ENCODE data around the gene FRMD5.

Gene FRMD5

GRCh38 chr15:43859546-43859945 is 335.5 kb downstream of the FRMD5 start:
- Histone ChIP-seq H3K4me3 (ENCODE audit: insufficient read depth, low read length, poor library complexity, severe bottlenecking) (no peak overlapping the region), H3K9me2 (replicated peaks; ENCODE audit: insufficient read depth, low read length) (no peaks in the 10 kb centered on the region), H3K36me3 (ENCODE audit: low read length) (peaks cover 64% of the 10 kb centered on the region), H3K27ac (ENCODE audit: low read depth, low read length) (no peak overlapping the region), H3K27me3 (ENCODE audit: low read length) (no peaks in the 10 kb centered on the region), H3K9ac (ENCODE audit: low read length) (no peak overlapping the region), H3K79me2 (ENCODE audit: insufficient read depth, low read length) (peaks cover 46% of the 10 kb centered on the region), H3F3A (ENCODE audit: insufficient read depth) (peaks cover 23% of the 10 kb centered on the region; the same call in 1 of the 2 replicates), H2AFZ (ENCODE audit: low read depth, low read length, severe bottlenecking) (no peak overlapping the region), H3K9me3 (ENCODE audit: insufficient read depth, low read length) (no peaks in the 10 kb centered on the region), H3K4me2 (ENCODE audit: low read depth, low read length, poor library complexity, severe bottlenecking) (no peak overlapping the region), H4K20me1 (ENCODE audit: low read depth, low read length) (peaks cover 16% of the 10 kb centered on the region)
- TF ChIP-seq EZH2phosphoT487 (conservative IDR thresholded peaks at IDR 0.05; ENCODE audit: low read length) (no peak), CTCF (IDR thresholded peaks at IDR 0.05; ENCODE audit: insufficient read depth, low read length, poor library complexity, severe bottlenecking) (no peak)

- H3K4me3 ChIP-seq (ENCODE audit: insufficient read depth, low read length, poor library complexity, severe bottlenecking), result no peak overlapping the region
- no peak overlapping the region for H2AFZ ChIP-seq (ENCODE audit: low read depth, low read length, severe bottlenecking)
- no peak for TF ChIP-seq EZH2phosphoT487 (conservative IDR thresholded peaks at IDR 0.05; ENCODE audit: low read length)
- no peak for TF ChIP-seq CTCF (IDR thresholded peaks at IDR 0.05; ENCODE audit: insufficient read depth, low read length, poor library complexity, severe bottlenecking)
- no peaks in the 10 kb centered on the region for H3K27me3 ChIP-seq (ENCODE audit: low read length)
- H3K79me2 ChIP-seq (ENCODE audit: insufficient read depth, low read length), result peaks cover 40% of the 10 kb centered on the region
- H3K9me3 ChIP-seq (ENCODE audit: insufficient read depth, low read length), result no peaks in the 10 kb centered on the region
- peaks cover 67% of the 10 kb centered on the region for H3K36me3 ChIP-seq (ENCODE audit: low read length)
- no peak overlapping the region for H3K4me2 ChIP-seq (ENCODE audit: low read depth, low read length, poor library complexity, severe bottlenecking)
- peaks cover 21% of the 10 kb centered on the region; the same call in 1 of the 2 replicates for H3F3A ChIP-seq (ENCODE audit: insufficient read depth)
- no peak overlapping the region for H3K9ac ChIP-seq (ENCODE audit: low read length)
- H3K27ac ChIP-seq (ENCODE audit: low read depth, low read length), result no peak overlapping the region
- H3K9me2 ChIP-seq (replicated peaks; ENCODE audit: insufficient read depth, low read length), result no peaks in the 10 kb centered on the region
- peaks cover 10% of the 10 kb centered on the region for H4K20me1 ChIP-seq (ENCODE audit: low read depth, low read length)
Observed at GRCh38 chr15:43854801-43855200, 340.3 kb downstream of the FRMD5 start.

- Histone ChIP-seq H3K9ac (ENCODE audit: low read length) (no peak overlapping the region), H3K9me3 (ENCODE audit: insufficient read depth, low read length) (no peaks in the 10 kb centered on the region), H3K27me3 (ENCODE audit: low read length) (no peaks in the 10 kb centered on the region), H3K9me2 (replicated peaks; ENCODE audit: insufficient read depth, low read length) (no peaks in the 10 kb centered on the region), H3K4me2 (ENCODE audit: low read depth, low read length, poor library complexity, severe bottlenecking) (no peak overlapping the region), H3K36me3 (ENCODE audit: low read length) (peaks cover 62% of the 10 kb centered on the region), H2AFZ (ENCODE audit: low read depth, low read length, severe bottlenecking) (no peak overlapping the region), H3K79me2 (ENCODE audit: insufficient read depth, low read length) (peaks cover 41% of the 10 kb centered on the region), H4K20me1 (ENCODE audit: low read depth, low read length) (peaks cover 10% of the 10 kb centered on the region), H3K27ac (ENCODE audit: low read depth, low read length) (no peak overlapping the region), H3K4me3 (ENCODE audit: insufficient read depth, low read length, poor library complexity, severe bottlenecking) (no peak overlapping the region), H3F3A (ENCODE audit: insufficient read depth) (peaks cover 21% of the 10 kb centered on the region; the same call in 1 of the 2 replicates)
- TF ChIP-seq CTCF (IDR thresholded peaks at IDR 0.05; ENCODE audit: insufficient read depth, low read length, poor library complexity, severe bottlenecking) (no peak), EZH2phosphoT487 (conservative IDR thresholded peaks at IDR 0.05; ENCODE audit: low read length) (no peak)
Observed at GRCh38 chr15:43852607-43853006, 342.5 kb downstream of the FRMD5 start.
